HG03571 (cell line): ENCODE measurements around the gene ARHGEF19.
A peak's percentile ranks its signal among the peaks of the same experiment; 100 is the strongest.

ENCODE experiments used
- ATAC-seq: cut with Tn5 transposase; IDR thresholded peaks from one replicate; pipeline ENCODE4 v1.9.1; 2021; ENCODE audit not compliant: unreplicated experiment

ARHGEF19 gene

GRCh38 chr1:16244650-16245285 is 32.3 kb upstream of the ARHGEF19 start:
- no peak for ATAC-seq

- no peak for ATAC-seq
Measured at GRCh38 chr1:16243936-16244649, 31.6 kb upstream of the ARHGEF19 start.

GRCh38 chr1:16243215-16243610 is 30.8 kb upstream of the ARHGEF19 start:
- no peak for ATAC-seq

- ATAC-seq: no peak
Measured at GRCh38 chr1:16242556-16243214, 30.2 kb upstream of the ARHGEF19 start.

- ATAC-seq: no peak
Measured at GRCh38 chr1:16241221-16241708, 28.8 kb upstream of the ARHGEF19 start.

- no peak for ATAC-seq
Measured at GRCh38 chr1:16239972-16240491, 27.6 kb upstream of the ARHGEF19 start.

- ATAC-seq: no peak
Measured at GRCh38 chr1:16237343-16237830, 24.9 kb upstream of the ARHGEF19 start.

- ATAC-seq: peak; percentile 83
Measured at GRCh38 chr1:16236511-16237342, 24.3 kb upstream of the ARHGEF19 start, which contains the start of gene CPLANE2. TSS of gene CPLANE2 (minus strand) at chr1:16237183. CDS start at chr1:16236742, 441 bp downstream.

GRCh38 chr1:16235944-16236510 is 23.6 kb upstream of the ARHGEF19 start:
- ATAC-seq: peak; percentile 50

- ATAC-seq: no peak
Measured at GRCh38 chr1:16235347-16235746, 22.9 kb upstream of the ARHGEF19 start.

- ATAC-seq: no peak
Measured at GRCh38 chr1:16233431-16233830, 21.0 kb upstream of the ARHGEF19 start.

- no peak for ATAC-seq
Measured at GRCh38 chr1:16232316-16232710, 19.9 kb upstream of the ARHGEF19 start.

- no peak for ATAC-seq
Measured at GRCh38 chr1:16231331-16232315, 19.2 kb upstream of the ARHGEF19 start.

GRCh38 chr1:16230744-16231143 is 18.3 kb upstream of the ARHGEF19 start:
- no peak for ATAC-seq

GRCh38 chr1:16229976-16230740 is 17.7 kb upstream of the ARHGEF19 start:
- ATAC-seq: no peak

- no peak for ATAC-seq
Measured at GRCh38 chr1:16226490-16227179, 14.2 kb upstream of the ARHGEF19 start.

GRCh38 chr1:16226129-16226489 is 13.7 kb upstream of the ARHGEF19 start:
- ATAC-seq: no peak

- ATAC-seq: no peak
Measured at GRCh38 chr1:16224472-16224871, 12.0 kb upstream of the ARHGEF19 start.
